DMS53 (cell line): ENCODE data around the gene HDAC4.

Source experiments
- DNase-seq: peaks from one replicate; lab custom pipeline; 2025; lab: John Stamatoyannopoulos, UW

HDAC4 gene

GRCh38 chr2:239167766-239168444, 232.9 kb downstream of the HDAC4 start:
- DNase-seq: no peak

GRCh38 chr2:239167011-239167673, 233.7 kb downstream of the HDAC4 start:
- no peak for DNase-seq

- no peak for DNase-seq
Measured at GRCh38 chr2:239166201-239166834, 234.5 kb downstream of the HDAC4 start.

- no peak for DNase-seq
Measured at GRCh38 chr2:239165206-239165831, 235.5 kb downstream of the HDAC4 start.

- no peak for DNase-seq
Measured at GRCh38 chr2:239164335-239164871, 236.4 kb downstream of the HDAC4 start.

- no peak for DNase-seq
Measured at GRCh38 chr2:239163688-239164334, 237.0 kb downstream of the HDAC4 start.

- no peak for DNase-seq
Measured at GRCh38 chr2:239162976-239163687, 237.7 kb downstream of the HDAC4 start.

- DNase-seq: no peak
Measured at GRCh38 chr2:239162141-239162821, 238.5 kb downstream of the HDAC4 start.

GRCh38 chr2:239161711-239162140, 239.1 kb downstream of the HDAC4 start:
- no peak for DNase-seq

GRCh38 chr2:239160226-239161143, 240.3 kb downstream of the HDAC4 start:
- DNase-seq: no peak

- DNase-seq: no peak
Measured at GRCh38 chr2:239159476-239159911, 241.3 kb downstream of the HDAC4 start.

GRCh38 chr2:239158641-239159475, 242.0 kb downstream of the HDAC4 start:
- peak; percentile 24 for DNase-seq

- no peak for DNase-seq
Measured at GRCh38 chr2:239157771-239158170, 243.0 kb downstream of the HDAC4 start.

GRCh38 chr2:239157269-239157668, 243.6 kb downstream of the HDAC4 start:
- no peak for DNase-seq

- no peak for DNase-seq
Measured at GRCh38 chr2:239156516-239157265, 244.1 kb downstream of the HDAC4 start.

GRCh38 chr2:239155806-239156480, 244.9 kb downstream of the HDAC4 start:
- no peak for DNase-seq
